ENCODE results near the gene RPS27. TPM values are rescaled to one million over a fixed set of nuclear protein-coding genes. Genes with fewer than 3 reads are reported as not detected.

Gene RPS27
- total and polyA plus RNA-seq, 2 of the 13 experiments (the other 11 are each of a cell fraction or from before 2014, with no cell fraction given) = 3,737 to 9,964 TPM

GRCh38 chr1:153946622-153947241, 43.8 kb upstream of the RPS27 start, which contains the start of gene DENND4B (continued):
- TF ChIP-seq SKIL (CRISPR knock-in tag; IDR thresholded peaks at IDR 0.05; ENCODE audit: borderline replicate concordance) (peak; percentile 62; the same call in 1 of the 2 replicates), PHF5A (CRISPR knock-in tag; IDR thresholded peaks at IDR 0.05; ENCODE audit: low read depth, unreplicated experiment) (peak; percentile 43), JUNB (CRISPR knock-in tag; IDR thresholded peaks at IDR 0.05; ENCODE audit: borderline replicate concordance) (no peak), ETV5 (CRISPR knock-in tag; IDR thresholded peaks at IDR 0.05; ENCODE audit: borderline replicate concordance) (peak; percentile 27; the same call in 1 of the 2 replicates), NCOA2 (CRISPR knock-in tag; IDR thresholded peaks at IDR 0.05) (peak; percentile 37; the same call in 1 of the 2 replicates), ZNF574 (CRISPR knock-in tag; IDR thresholded peaks at IDR 0.05) (peak; percentile 98), HBP1 (CRISPR knock-in tag; IDR thresholded peaks at IDR 0.05; ENCODE audit: low read depth) (peak; percentile 69; the same call in 1 of the 2 replicates), GATA4 (IDR thresholded peaks at IDR 0.05; ENCODE audit: borderline replicate concordance, low read depth) (no peak), ATF3 (CRISPR knock-in tag; IDR thresholded peaks at IDR 0.05) (0 out of 2 replicates have a peak, but pooled peaks have one; percentile 25), CC2D1A (CRISPR knock-in tag; IDR thresholded peaks at IDR 0.05) (no peak), ZBTB20 (CRISPR knock-in tag; IDR thresholded peaks at IDR 0.05; ENCODE audit: borderline replicate concordance, low read depth) (no peak), MEF2D (CRISPR knock-in tag; IDR thresholded peaks at IDR 0.05) (0 out of 2 replicates have a peak, but pooled peaks have one; percentile 58), ZNF543 (CRISPR knock-in tag; IDR thresholded peaks at IDR 0.05) (peak; percentile 58; the same call in 1 of the 2 replicates), BRD4 (CRISPR knock-in tag; IDR thresholded peaks at IDR 0.05) (0 out of 2 replicates have a peak, but pooled peaks have one; percentile 41), ZHX2 (IDR thresholded peaks at IDR 0.05; ENCODE audit: low read depth) (no peak), ZHX2 (CRISPR knock-in tag; IDR thresholded peaks at IDR 0.05; ENCODE audit: borderline replicate concordance) (no peak)
